Measurements from ENCODE around the gene SPRR5.

- TF ChIP-seq CTCF (conservative IDR thresholded peaks at IDR 0.05) (no peak), EZH2 (IDR thresholded peaks at IDR 0.05; ENCODE audit: low read depth) (no peak)
Observed at GRCh38 chr1:152907686-152908601, 39.1 kb upstream of the SPRR5 start, which contains the start of gene IVL.
